Upper lobe of left lung (tissue), 6 donors: Measurements from ENCODE around the gene PRDM12. TPM values are rescaled to one million over a fixed set of nuclear protein-coding genes. Genes with fewer than 3 reads are reported as not detected.

ENCODE experiments used
- ATAC-seq, 2 donors: fragments of 200-7000 bp; cut with Tn5 transposase; one replicate each; pipeline ENCODE4 v1.9.1; 2022; ENCODE audit warnings: mild to moderate bottlenecking in 2 of 2, moderate library complexity in 2 of 2; ENCODE audit not compliant: low FRiP score in 2 of 2
- DNase-seq, 2 donors: peaks; one replicate each; pipeline ENCODE4 v3.0.0-alpha.2; 2019 to 2020
- H3K27ac ChIP-seq, 4 donors: fragments of 200-600 bp; sonication (generic); one replicate each; pipeline ENCODE4 v1.5.1; 2016 to 2019
- H3K27me3 ChIP-seq, 4 donors: fragments of 200-600 bp; sonication (generic); one replicate each; pipeline ENCODE4 v1.5.1; 2017 to 2019
- H3K36me3 ChIP-seq, 4 donors: fragments of 200-600 bp; sonication (generic); one replicate each; pipeline ENCODE4 v1.5.1; 2016 to 2019
- H3K4me1 ChIP-seq, 4 donors: fragments of 200-600 bp; sonication (generic); one replicate each; pipeline ENCODE4 v1.5.1; 2018 to 2019
- H3K4me3 ChIP-seq, 4 donors: fragments of 200-600 bp; sonication (generic); one replicate each; pipeline ENCODE4 v1.5.1; 2017 to 2019; ENCODE audit warnings: mild to moderate bottlenecking in 2 of 4, moderate library complexity in 1 of 4
- H3K9me3 ChIP-seq, 4 donors: fragments of 200-600 bp; sonication (generic); one replicate each; pipeline ENCODE4 v1.5.1; 2018 to 2019
- EP300 ChIP-seq, 4 donors: sonication (generic); formaldehyde crosslinking; IDR thresholded peaks; one replicate each; pipeline ENCODE4 v1.5.1; 2017; ENCODE audit warnings: antibody characterized with exemption in 4 of 4, control low read depth in 2 of 4
- WGBS, 2 donors: methylation state at CpG; one replicate each; pipeline ENCODE4 v1.1.5; 2017 to 2018; 5-methylcytosine and 5-hydroxymethylcytosine counted together
- small RNA-seq, 4 donors: library from RNA; depleted of rRNA; stranded (forward); fragments of <200 nt; gene quantifications; one replicate each; pipeline ENCODE3, GENCODE V24; 2016
- total RNA-seq, 6 donors: library from RNA; depleted of rRNA in 4 of 6; stranded (reverse); fragments of >200 nt in 4 of 6; gene quantifications; one replicate each; pipeline versions ENCODE4 v1.1.0 to v1.2.1, GENCODE V29; 2016 to 2021
- TF ChIP-seq, protein P1 (sequence below), 6 experiments: fragments of 450-650 bp in 4 of 6; fragments of 200-600 bp in 2 of 6; sonication (generic) in 2 of 6; IDR thresholded peaks; one replicate each; pipeline ENCODE4 v1.5.1; 2016 to 2019; ENCODE audit warnings: antibody characterized with exemption in 6 of 6
- donor health status: DM: no; HTN: no; CAD: no; lungs with moderate emphysema.
- donor health status: DM: no; HTN: yes; CAD: no; lungs with severe emphysema.

PRDM12 gene
- total RNA-seq, 6 donors from 2014 or later: 0.10 TPM; not detected in 5

GRCh38 chr9:130732136-130732535, 67.7 kb downstream of the PRDM12 start:
- no peak for ATAC-seq

More at GRCh38 chr9:130732136-130732535, 67.7 kb downstream of the PRDM12 start:
- 53 to 59% methylated on average over 2 of the region's 2 CpGs for WGBS, 2 donors
- H3K27ac ChIP-seq: peak overlapping the region in 3 of 4 donors; percentile 31 to 57 (median 50)
- H3K36me3 ChIP-seq: no peaks in the 10 kb centered on the region
- no peaks in the 10 kb centered on the region for H3K9me3 ChIP-seq
- H3K4me3 ChIP-seq: no peak overlapping the region
- no peaks in the 10 kb centered on the region for H3K27me3 ChIP-seq
- peaks cover 5 to 26% (median 13%) of the 10 kb centered on the region in 4 donors for H3K4me1 ChIP-seq
- TF ChIP-seq EP300 (IDR thresholded peaks at IDR 0.05): no peak
- TF ChIP-seq, protein P1, sequence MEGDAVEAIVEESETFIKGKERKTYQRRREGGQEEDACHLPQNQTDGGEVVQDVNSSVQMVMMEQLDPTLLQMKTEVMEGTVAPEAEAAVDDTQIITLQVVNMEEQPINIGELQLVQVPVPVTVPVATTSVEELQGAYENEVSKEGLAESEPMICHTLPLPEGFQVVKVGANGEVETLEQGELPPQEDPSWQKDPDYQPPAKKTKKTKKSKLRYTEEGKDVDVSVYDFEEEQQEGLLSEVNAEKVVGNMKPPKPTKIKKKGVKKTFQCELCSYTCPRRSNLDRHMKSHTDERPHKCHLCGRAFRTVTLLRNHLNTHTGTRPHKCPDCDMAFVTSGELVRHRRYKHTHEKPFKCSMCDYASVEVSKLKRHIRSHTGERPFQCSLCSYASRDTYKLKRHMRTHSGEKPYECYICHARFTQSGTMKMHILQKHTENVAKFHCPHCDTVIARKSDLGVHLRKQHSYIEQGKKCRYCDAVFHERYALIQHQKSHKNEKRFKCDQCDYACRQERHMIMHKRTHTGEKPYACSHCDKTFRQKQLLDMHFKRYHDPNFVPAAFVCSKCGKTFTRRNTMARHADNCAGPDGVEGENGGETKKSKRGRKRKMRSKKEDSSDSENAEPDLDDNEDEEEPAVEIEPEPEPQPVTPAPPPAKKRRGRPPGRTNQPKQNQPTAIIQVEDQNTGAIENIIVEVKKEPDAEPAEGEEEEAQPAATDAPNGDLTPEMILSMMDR (IDR thresholded peaks at IDR 0.05): peak in 1 of 6 experiments; percentile 7
- no peak for DNase-seq

Small RNAs within 50 kb of the gene (small RNA-seq; reads per million reads assigned to genes)
- gene AL359092.1 (0 reads per million in 4 donors), gene MIR6856 (0 reads per million in 4 donors)

Other genes with a start within 250 kb of the PRDM12 start
- 100 to 1,000 TPM in 1 of 6 donors, 10 to 100 TPM in 5; 31.4 to 104 (median 66.3) TPM for gene ASS1, start 219.6 kb upstream of the PRDM12 start, total RNA-seq
- 100 to 1,000 TPM in 1 of 6 donors, 10 to 100 TPM in 5; 28.7 to 139 (median 43.6) TPM for gene FUBP3, start 85.0 kb upstream of the PRDM12 start, total RNA-seq
- 10 to 100 TPM in 5 of 6 donors, 1 to 10 TPM in 1; 6.7 to 37.7 (median 17.8) TPM for gene EXOSC2, start 29.2 kb downstream of the PRDM12 start, total RNA-seq
- gene ABL1, start 170.7 kb downstream of the PRDM12 start, total RNA-seq: 10 to 100 TPM; 39.8 to 56.5 (median 47.0) TPM
- gene QRFP, start 232.2 kb downstream of the PRDM12 start, total RNA-seq: not detected